ENCODE results near the gene TBC1D22A.

Gene TBC1D22A

DNA sequence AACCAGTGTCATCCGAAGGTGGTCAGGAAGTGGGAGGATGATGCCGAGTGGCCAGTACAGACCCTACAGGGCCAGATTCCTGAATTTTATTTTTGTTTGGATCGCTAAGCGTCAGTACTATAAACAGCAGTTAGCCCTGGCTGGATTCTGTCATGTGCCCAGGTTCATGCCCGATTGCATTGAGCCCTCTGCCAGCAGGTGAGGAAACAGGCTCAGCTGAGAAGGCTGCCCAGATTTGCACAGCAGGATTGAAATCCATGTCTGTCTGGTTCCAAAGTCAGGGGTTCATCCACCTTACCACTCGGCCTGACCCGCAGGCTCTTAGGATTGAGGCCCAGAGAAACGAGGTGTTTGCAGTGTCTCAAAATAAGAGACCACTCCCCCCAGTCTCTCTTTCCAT lies 9.1 kb upstream of the TBC1D22A start:
- no peak for DNase-seq (ENCODE audit: low read depth)

DNA sequence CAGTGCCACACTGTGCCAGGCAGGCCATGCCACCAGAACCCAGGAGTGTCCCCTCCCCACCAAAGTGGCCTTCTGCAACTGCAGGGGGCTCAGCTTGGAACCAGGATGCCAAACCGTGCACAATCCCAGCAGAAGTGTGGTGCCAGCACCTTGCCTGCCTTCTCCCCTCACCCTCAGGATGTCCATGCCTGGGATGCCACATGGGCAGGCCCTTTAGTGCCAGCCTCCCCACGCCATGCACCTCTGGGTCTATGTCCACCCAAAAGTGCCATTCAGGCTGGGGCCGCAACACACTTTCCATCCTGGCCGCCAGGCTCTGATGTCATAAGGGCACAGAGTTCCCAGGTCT lies 8.7 kb upstream of the TBC1D22A start:
- DNase-seq (ENCODE audit: low read depth): no peak

DNA sequence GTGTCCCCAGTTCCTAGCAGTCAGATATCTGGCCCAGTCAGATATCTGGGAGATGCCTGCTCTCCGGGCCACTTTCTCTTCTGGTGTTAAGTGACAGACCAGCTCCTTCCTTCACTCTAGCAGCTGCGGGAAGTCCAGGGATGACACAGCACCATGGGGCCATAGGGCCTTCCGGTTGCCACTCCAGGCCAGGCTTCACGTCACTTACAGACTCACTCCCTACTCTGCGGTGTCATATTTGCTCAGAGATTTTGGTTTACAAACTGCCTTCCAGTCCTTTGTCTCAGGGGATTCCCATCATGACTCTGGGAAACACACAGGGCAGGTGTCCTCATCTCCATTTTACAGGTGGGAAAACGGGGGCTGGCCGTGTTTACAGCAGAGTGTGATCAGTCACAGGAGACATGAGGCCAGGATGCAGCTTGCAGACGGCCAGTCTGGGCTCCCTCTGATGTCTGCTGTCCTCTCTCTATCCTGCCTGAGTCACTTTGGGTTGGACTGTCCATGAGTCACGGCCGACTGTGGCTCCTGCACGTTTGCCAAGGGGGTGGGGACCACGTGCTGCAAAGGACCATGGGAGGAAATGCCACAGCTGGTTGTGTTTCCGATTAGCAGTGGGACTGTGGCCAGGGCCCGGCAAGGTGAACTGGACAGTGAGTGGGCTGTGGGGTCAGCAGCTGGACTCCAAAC lies 8.2 kb upstream of the TBC1D22A start:
- no peak for DNase-seq (ENCODE audit: low read depth)

DNA sequence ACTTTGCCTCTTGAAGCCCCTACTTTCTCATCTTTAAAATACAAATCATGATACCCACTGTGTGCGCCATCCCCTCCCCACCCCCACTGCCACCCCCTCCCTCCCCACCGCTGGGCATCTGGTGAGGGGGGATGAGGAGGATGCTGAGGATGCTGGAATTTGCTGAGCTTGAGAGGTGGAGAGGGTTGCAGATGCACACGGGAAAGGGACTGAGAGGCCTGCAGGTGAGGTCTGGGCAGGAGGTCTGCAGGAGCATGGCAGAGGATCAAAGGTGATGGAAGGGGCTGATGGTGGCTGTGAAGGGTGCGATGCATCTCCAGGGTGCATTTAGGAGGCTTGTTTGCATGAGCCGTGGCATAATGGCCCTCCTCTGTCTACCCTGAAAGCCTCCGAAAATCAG lies 7.6 kb upstream of the TBC1D22A start:
- DNase-seq (ENCODE audit: low read depth): no peak

DNA sequence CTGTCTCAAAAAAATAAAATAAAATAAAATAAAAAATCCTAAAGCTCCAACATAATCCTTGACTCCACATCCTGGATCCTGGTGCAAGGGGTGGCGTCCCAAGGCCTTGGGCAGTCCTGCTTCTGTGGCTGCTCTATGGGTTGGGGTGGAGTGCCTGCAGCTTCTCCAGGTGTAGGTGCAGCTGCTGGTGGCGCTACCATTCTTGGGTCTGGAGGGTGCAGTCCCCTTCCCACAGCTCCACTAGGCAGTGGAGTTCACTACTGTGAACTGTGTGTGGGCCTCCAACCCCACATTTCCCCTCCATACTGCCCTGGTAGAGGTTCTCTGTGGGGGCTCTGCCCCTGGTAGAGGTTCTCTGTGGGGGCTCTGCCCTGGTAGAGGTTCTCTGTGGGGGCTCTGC lies 6.9 kb upstream of the TBC1D22A start:
- no peak for DNase-seq (ENCODE audit: low read depth)

DNA sequence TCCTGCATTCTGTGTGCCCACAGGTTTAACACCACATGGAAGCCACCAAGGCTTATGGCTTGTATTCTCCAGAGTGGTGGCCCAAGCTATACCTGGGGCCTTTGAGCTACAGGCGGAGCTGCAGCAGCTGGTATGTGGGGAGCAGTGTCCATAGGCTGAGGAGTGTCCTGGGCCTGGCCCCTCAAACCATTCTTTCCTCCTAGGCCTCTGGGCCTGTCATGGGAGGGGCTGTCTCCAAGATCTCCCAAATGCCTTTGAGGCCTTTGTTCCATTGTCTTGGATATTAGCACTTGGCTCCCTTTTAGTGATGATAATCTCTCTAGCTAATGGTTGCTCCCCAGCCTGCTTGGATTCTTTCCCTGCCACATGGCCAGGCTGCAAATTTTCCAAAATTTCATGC lies 6.4 kb upstream of the TBC1D22A start:
- DNase-seq (ENCODE audit: low read depth): no peak

DNA sequence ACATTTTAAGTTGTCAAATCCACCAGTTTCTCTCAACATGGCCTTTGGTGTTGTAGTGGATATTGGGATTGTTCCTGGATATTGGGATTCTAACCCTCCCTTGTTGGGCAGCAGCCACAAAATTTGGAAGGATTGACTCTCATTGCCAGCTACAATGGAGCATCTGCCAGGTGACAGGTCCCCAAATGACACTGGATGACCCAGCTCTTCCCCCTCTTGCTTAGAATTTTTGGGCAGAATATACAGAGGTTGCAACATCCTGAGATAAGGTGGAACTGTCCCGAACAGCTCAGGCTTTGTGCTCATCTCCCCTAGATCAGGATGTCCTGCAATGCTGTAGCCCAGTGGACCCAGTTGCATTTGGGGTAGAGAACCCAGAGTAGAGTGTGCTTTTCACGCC lies 5.3 kb upstream of the TBC1D22A start:
- DNase-seq (ENCODE audit: low read depth): no peak

DNA sequence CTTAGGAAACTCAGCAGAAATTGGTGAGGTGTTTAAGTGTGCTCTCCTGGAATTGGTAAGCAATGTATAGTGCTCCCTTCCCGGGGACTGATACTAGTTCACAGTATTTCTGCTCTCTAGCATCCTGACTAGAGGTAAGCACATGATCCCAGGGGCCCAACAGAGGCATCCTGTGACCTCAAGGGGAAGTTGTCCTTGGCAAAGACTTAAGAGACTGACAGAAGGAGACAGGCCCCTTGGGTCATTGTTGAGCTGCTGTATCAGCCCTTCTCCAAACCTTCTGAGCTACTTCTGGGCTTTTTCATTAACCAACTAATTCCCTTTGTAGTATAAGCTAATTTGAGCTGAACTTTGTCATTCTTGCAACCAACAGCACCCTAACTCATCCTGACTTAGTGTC lies 4.3 kb upstream of the TBC1D22A start:
- DNase-seq (ENCODE audit: low read depth): no peak

DNA sequence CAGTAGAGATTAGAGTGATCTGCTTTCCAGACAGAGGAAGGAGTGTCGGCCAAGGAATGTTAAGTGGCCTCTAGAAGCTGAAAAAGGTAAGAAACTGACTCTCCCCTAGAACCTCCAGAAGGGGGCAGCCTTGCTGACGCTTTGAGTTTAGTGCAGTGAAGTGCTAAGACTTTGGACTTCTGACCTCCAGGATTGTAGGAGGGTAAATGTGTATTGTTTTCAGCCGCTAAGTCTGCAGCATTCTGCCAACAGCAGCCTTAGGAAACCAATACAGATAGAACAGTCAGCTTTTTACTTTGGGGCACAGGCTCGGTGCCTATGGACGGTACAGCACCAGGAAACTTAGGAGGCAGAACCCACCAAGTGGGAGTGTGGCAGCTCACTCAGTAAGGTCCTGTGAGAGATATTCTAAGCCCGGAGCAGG lies 3.6 kb upstream of the TBC1D22A start:
- DNase-seq (ENCODE audit: low read depth): no peak

DNA sequence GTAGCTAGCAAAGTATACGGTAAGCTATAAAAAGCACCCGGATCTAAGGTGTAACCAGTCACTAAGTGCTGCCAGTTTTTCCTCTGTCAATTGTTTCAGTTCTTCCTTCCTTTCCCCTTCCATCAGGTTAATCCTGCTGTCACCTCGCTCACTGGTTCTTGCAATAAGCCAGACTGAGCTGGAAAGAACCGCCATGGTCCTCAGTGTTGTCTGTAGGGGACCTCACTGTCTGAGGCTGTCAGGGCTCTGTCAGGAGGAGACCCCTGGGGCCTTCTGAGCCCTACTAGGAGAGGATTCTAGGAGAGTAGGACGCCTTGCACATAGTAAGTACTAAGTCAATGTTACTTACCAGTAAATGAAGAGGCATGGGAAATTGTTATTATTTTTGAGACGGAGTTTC lies 1.4 kb upstream of the TBC1D22A start:
- DNase-seq (ENCODE audit: low read depth): no peak

DNA sequence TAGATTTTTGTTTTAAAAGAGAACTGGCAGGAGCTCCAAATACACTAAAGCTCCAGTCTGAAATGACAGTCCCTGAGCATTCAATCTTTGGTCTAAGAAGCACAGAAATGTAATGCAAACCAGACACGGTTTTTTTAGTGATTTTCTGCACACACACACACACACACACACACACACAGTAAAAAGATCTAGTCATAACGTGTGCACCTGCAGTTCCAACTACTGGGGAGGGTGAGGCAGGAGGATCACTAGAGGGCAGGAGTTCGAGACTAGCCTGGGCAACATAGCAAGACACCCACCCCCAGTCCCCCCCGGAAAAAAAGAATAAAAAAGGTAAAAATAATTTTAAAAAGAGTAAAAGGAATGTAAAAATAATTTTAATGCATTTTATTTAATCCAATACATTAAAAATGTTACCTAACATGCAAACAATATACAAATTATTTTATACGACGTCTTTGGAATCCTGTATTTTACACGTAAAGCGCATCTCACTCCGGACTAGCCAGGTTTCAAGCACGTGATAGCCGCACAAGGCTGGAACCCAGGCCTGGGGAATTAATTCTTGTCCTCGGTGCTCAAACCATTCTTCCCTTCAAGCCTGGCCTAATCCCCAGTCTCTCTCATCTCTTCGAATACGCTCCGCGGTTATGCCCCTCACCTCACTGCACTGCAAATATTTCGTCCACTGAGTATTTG lies 762 bp upstream of the TBC1D22A start:
- no peak for DNase-seq (ENCODE audit: low read depth)

DNA sequence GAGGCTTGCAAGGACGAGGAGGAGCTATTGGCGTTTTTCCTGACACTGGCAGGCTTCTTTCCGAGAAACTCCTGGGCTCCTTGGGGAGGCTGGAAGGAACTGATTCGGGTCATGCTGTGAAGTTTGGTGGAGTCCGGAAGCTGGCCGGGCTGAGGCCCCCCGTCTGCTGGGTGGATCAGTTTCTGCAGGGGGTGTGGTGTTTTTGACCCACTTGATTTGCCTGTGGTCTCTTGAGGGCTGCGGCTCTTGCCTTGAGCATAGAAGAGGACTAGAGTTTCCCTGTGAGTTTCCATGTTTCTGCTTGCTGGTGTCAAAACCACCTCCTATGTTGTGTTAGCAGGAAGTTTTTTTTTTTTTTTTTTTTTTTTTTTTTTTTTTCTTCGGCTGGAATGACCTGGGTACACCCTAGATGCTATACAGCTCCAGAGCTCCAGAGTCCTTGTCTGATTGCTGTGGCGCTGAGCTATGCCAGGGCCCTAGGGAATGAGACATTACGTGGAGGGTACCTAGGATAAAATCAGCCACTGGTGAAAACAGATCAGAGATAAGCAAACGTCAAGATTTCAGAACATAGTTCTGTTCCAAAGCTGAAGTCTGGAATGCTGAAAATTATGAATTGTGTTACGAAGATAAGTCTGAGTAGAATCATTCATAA lies 728 bp downstream of the TBC1D22A start:
- no peak for DNase-seq (ENCODE audit: low read depth)

DNA sequence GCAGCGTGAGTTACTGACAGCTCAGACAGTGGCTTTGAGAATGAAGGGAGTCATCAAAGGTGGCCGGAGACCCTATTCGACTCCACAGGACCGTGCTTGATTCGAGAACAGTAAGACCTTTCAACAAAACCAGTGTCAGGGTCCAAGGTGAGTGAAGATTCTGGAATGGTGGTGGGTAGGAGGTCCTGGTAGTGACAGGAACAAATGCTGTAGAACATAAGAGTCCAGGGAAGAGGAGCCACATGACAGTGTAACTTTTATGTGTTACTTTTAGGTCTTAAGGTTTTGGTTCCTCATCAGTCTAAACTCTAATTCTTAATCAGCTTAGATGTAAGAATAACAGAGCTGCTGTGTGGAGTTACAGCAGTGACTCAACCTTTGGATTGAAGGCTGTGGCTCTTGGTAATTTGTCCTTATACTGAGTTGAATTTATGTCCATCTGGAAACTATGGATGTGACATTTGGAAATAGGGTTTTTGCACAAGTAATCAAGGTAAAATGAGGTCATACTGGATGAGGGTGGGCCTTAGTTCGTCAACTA lies 1.8 kb downstream of the TBC1D22A start:
- no peak for DNase-seq (ENCODE audit: low read depth)

DNA sequence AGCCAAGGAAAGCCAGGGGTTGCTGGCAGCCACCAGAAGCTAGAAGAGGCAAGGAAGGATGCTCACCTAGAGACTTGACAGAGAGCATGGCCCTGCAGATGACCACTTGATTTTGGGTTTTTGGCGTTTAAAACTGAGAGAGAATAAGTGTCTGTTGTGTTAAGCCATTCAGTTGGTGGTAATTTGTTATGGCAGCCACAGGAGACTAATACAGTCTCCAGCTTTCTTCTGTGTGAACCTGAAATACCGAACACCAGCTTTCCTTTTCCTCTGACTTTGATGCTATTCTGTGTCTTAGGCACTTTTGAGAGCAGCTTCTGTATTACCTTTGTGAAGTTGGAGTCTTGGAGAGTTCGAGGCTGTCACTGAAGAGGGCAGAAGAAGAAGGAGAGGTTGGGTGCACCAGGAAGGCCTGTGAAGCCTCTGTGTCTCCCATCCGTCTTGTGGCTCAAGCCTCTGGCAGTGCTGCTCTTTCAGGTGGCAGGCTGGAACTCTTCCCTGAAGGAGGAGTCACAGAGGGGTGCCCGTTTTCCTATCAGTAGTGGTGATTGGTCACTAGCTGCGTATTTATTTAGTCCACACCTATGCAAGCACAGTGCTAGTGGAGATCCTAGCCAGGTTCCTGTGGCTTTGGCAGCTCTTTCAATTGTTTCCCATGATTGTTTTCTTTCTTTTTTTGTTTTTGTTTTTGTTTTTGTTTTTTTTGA lies 2.5 kb downstream of the TBC1D22A start:
- no peak for DNase-seq (ENCODE audit: low read depth)

DNA sequence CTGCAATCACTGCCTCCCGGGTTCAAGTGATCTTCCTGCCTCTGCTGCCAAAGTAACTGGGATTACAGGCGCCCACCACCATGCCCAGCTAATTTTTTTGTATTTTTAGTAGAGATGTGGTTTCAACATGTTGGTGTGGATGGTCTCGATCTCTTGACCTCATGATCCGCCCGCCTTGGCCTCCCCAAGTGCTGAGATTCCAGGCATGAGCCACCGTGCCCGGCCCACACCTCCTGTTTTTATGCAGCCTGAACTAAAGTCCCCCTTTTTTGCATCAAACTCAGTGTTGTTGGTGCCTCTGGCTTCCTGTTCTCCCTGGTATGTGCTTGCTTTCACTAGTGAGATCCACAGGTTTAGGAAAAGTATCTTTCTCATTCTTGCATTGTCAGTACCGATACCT lies 4.2 kb downstream of the TBC1D22A start:
- DNase-seq (ENCODE audit: low read depth): no peak

DNA sequence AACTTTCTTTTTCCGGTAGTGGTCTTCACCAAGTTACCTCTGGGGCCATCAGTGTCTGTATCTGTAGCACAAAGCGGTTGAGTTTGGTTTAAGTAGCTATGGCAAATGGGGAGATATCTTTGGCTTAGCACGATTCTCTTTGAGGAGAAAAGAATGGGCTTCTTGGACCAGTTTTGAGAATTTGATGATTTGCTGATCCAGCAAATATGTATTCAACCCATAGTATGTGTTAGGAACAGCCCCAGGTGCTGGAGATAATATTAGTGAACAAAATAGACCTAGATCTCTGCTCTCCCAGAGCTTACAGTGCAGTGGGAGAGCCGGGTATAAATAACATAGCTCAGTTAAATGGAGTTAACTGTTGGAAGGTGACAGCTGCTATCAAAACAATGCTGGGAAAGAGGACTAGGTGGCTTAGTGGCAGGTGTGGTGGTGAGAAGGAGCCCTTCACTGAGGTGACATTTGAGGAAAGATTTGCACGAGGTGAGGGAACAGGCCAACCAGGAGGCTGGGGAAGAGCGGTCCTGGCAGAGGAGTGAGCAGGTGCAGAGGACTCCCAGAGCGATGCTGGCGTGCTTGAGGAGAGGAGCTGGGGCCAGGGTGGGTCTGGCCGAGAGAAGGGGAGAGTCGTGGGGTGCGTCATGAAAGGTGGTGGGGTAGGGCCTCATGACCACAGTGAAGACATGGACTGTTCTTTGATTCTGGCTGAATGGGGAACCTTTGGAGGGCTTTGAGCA lies 5.0 kb downstream of the TBC1D22A start:
- no peak for DNase-seq (ENCODE audit: low read depth)

DNA sequence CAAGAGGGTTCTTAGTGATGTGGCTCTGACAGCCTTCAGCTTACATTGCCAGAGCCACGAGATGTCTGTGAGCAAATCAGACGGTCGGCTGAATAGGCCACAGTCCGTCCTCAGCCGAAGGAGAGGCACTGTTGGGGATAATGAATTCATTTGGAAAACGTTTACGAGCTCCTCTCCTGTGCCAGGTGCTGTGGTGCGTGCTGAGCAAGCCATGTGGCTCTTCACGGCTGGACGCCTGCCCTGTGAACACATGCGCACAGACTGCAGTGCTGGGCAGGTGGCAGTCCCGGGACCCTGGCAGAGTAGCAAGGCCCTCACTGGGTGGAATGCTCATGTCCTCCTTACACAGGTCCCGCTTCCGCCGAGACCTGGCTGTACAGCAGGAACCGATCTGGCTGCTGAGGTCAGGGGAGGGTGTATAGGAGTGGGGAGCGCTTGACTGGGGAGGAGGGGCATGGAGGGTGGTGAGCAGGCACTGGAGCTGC lies 6.8 kb downstream of the TBC1D22A start:
- no peak for DNase-seq (ENCODE audit: low read depth)

DNA sequence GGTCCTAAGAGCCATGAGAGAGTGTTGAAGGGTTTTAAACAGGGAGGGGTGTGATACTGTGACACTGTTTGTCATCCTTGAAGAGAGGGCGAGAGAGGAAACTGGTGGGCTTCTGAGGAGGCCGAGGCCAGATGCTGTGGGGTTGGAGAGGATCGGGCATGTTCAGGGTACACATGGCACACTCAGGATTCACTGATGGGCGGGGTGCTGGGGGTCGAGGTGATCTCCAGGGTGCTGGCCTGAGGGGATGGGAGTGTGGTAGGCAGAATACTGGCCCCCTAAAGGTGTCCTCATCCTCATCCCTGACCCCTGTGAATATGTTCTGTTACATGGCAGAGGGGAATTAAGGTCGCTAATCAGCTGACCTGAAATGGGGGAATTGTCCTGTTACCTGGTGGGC lies 7.3 kb downstream of the TBC1D22A start:
- DNase-seq (ENCODE audit: low read depth): no peak

DNA sequence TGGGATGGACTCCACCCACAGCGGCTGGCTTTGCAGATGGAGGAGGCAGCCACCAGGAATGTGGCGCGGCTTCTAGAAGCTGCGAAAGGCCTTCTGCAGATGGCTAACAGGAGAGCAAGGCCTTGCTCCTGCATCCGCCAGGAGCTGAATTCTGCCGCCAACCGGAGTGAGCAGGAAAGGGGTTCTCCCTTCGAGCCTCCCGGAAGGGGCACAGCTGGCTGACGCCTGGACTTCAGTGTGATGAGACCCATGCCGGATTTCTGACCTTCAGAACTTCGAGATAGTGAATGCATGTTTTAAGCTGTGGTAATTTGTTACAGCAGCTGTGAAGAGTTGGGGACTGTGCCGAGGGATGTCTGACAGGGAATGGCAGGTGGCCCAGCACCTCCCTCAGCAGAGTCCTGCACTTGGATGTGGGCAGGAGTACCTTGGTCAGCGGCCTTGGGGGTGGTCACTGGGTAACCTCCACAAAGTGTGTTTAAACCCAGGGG lies 7.7 kb downstream of the TBC1D22A start:
- no peak for DNase-seq (ENCODE audit: low read depth)

DNA sequence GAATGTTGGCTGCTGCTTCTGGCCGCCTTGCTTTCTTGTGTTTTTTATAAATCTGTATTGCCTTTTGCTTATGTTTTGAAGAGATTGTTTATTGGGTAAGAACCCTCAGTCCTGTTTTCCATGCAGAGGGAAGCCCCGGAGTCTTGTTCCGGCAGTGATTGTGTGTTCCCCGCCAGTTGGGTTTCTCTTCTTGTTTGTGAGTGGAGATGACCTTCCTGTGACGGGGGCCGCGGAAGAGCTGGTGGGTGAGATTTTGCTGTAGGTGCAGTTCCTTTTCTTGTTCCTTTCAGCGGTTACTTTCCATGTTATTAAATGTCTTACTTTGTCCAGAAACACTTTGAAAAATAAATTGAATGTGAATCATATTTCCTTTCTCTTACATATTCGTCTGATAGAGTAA lies 8.3 kb downstream of the TBC1D22A start:
- no peak for DNase-seq (ENCODE audit: low read depth)

DNA sequence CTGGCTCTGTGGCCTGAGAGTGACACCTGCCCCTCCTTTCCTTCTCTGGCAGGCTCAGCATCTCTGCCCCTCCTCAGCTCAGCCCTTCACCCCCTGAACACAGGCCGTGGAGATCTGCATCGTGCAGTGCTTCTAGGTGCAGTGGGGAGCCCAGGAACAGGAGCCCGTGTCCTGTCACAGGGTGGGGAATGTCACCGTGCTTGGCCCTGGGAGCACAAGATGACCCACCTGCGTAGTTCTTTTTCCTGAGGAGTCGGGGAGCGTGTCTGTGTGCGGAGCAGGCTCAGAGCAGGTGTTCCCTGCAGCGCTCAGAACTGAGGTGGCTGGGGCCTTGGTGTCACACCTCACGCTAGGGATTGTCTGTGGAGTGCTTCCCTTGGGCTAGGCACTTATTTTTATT lies 10.6 kb downstream of the TBC1D22A start:
- no peak for DNase-seq (ENCODE audit: low read depth)
